Immature natural killer cell (primary cell): ENCODE measurements around the gene ST13. TPM values are rescaled to one million over a fixed set of nuclear protein-coding genes. Genes with fewer than 3 reads are reported as not detected.
A peak's percentile ranks its signal among the peaks of the same experiment; 100 is the strongest.

Source experiments
- DNase-seq, 3 donors: peaks; one replicate each; pipeline ENCODE4 v3.0.0; 2022; ENCODE audit warnings: mixed read lengths in 1 of 3
- H3K27ac Mint-ChIP-seq, 6 donors: one replicate each; pipeline ENCODE4 v1.8.0; 2020; ENCODE audit warnings: mixed read lengths in 6 of 6, mild to moderate bottlenecking in 5 of 6, inconsistent platforms in 4 of 6, moderate library complexity in 3 of 6
- H3K27me3 Mint-ChIP-seq, 3 donors: one replicate each; pipeline ENCODE4 v1.8.0; 2020 to 2021; ENCODE audit warnings: low read depth in 3 of 3, mild to moderate bottlenecking in 3 of 3, mixed read lengths in 3 of 3, moderate library complexity in 3 of 3, inconsistent platforms in 1 of 3
- H3K36me3 Mint-ChIP-seq, 3 donors: one replicate each; pipeline ENCODE4 v1.8.0; 2020; ENCODE audit warnings: mixed read lengths in 3 of 3, inconsistent platforms in 2 of 3, mild to moderate bottlenecking in 2 of 3
- H3K4me1 Mint-ChIP-seq, 2 donors: one replicate each; pipeline ENCODE4 v1.8.0; 2020; ENCODE audit warnings: inconsistent platforms in 2 of 2, mild to moderate bottlenecking in 2 of 2, mixed read lengths in 2 of 2, moderate library complexity in 1 of 2
- H3K4me3 Mint-ChIP-seq, 5 donors: one replicate each; pipeline ENCODE4 v1.8.0; 2020; ENCODE audit warnings: mild to moderate bottlenecking in 5 of 5, mixed read lengths in 5 of 5, inconsistent platforms in 3 of 5, moderate library complexity in 3 of 5
- H3K9me3 Mint-ChIP-seq, 6 donors: one replicate each; pipeline ENCODE4 v1.8.0; 2020; ENCODE audit warnings: mild to moderate bottlenecking in 6 of 6, mixed read lengths in 6 of 6, inconsistent platforms in 4 of 6, moderate library complexity in 3 of 6
- polyA plus RNA-seq, 3 donors: library from polyadenylated mRNA; unstranded; fragments of 300-500 nt; fragmentation: Illumina TruSeq; gene quantifications; one replicate each; pipeline ENCODE4 v1.2.3, GENCODE V29; 2021

Gene ST13
- polyA plus RNA-seq, 3 donors from 2014 or later, result 111 to 131 (median 111) TPM

DNA sequence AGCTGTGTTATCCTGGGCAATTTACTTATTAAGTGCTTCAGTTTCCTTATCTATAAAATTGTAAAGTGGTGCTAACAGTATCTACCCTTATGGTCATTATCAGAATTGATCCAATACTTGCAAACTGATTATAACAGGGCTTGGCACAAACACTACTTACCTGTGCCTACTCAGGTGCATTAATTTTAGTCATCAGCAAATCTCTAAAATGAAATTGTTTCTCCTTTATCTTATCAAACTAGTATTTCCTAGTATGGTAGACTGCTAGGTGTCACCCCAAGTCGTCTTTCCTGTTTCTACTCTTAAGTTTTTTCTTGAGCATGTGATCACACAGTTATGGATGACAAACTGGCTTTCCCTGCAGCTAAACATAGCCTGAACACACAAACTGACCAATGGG lies 33.0 kb downstream of the ST13 start:
- H3K9me3 Mint-ChIP-seq, result no peaks in the 10 kb centered on the region
- H3K36me3 Mint-ChIP-seq, result peaks cover 6 to 11% (median 7%) of the 10 kb centered on the region in 3 donors
- peaks cover 12 to 14% of the 10 kb centered on the region in 2 donors for H3K4me1 Mint-ChIP-seq
- no peak for DNase-seq
- H3K27ac Mint-ChIP-seq, result no peak overlapping the region
- H3K4me3 Mint-ChIP-seq, result no peak overlapping the region
- H3K27me3 Mint-ChIP-seq, result peaks cover 0 to 6% (median 0%) of the 10 kb centered on the region in 3 donors

DNA sequence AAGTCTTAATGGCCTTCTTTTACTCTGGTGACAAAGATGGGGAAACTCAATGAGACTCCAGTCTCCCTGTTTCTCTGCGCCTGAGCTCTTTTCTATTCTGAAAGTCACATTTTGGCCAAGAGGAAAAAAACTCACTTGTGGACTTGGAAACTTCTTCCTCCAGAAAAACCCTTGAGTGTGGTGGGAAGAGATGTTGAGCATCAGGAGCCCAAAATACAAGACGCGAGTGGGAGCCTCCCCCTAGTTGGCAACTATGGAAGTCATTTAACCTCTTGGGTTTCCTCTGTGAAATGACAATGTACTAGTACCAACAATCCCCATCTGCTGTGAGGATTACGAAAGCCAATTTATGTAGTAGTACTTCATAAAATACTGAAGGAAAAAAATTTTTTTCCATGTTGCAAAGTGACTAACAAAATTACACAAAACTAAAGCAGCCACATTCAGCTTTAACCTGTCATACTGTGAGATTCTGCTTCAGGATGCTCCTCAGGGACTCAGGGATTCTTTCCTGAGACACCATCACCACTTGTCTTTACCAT lies 36.8 kb downstream of the ST13 start:
- Mint-ChIP-seq H3K36me3 (no peaks in the 10 kb centered on the region), H3K4me1 (peaks cover 27 to 38% of the 10 kb centered on the region in 2 donors), H3K9me3 (no peaks in the 10 kb centered on the region), H3K27ac (peak overlapping the region; percentile 77 to 99 (median 86)), H3K4me3 (peak overlapping the region; percentile 80 to 98 (median 96)), H3K27me3 (peaks cover 0 to 6% (median 0%) of the 10 kb centered on the region in 3 donors)
- no peak for DNase-seq

DNA sequence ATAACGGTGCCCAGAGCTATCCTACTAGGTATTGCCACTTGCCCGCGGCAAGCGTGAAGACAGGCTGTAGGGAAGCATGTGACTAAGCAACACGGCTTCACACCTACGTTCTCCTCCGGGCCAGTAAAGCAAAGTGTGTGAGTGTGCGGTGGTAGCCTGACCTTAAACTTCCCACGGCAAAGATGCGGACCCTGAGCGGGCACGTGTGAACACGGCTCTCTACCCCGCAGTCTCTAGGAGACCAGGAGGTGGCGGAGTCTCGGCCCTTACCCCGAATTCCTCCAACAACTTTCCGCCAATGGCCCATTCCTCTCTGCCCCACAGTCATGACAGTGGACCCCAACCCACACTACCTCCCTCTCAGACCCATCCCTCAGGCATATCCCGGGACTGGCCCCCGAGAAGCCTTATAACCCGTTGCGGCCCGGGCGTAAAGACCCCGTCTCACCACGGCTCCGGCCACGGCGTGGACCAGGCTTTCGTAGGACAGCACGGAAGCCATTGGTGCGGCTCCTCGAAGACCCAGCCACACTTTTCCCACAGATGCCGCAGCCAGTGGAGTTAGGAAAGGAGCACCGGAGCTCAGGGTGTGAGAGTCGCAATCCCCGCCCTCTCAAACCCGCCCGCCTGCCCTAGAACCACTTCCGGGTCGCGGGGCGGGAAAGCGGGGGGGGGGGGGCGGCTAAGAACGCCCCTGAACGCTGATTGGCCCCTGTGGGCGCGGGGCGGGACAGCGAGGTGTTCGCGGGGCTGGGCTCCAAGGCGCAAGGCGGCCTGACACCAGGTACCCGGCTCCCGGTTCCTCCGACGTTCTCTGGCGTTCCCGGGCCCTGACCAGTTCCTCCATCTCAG lies 37.5 kb downstream of the ST13 start, which contains the start of gene SLC25A17:
Gene SLC25A17, minus strand, starts transcription at position 600 of the 852 bp plus-strand sequence. Its CDS starts 98 bp downstream, at position 502.
- H3K4me3 Mint-ChIP-seq, result peak within 1 kb of the TSS; percentile 80 to 98 (median 96)
- peaks cover 27 to 44% of the 10 kb centered on the region in 2 donors for H3K4me1 Mint-ChIP-seq
- peaks cover 0 to 4% (median 0%) of the 10 kb centered on the region in 3 donors for H3K36me3 Mint-ChIP-seq
- no peaks in the 10 kb centered on the region for H3K9me3 Mint-ChIP-seq
- H3K27me3 Mint-ChIP-seq, result peaks cover 0 to 6% (median 0%) of the 10 kb centered on the region in 3 donors
- H3K27ac Mint-ChIP-seq, result peak within 1 kb of the TSS; percentile 90 to 99 (median 93)
- peak; percentile 80 to 85 (median 83) for DNase-seq

DNA sequence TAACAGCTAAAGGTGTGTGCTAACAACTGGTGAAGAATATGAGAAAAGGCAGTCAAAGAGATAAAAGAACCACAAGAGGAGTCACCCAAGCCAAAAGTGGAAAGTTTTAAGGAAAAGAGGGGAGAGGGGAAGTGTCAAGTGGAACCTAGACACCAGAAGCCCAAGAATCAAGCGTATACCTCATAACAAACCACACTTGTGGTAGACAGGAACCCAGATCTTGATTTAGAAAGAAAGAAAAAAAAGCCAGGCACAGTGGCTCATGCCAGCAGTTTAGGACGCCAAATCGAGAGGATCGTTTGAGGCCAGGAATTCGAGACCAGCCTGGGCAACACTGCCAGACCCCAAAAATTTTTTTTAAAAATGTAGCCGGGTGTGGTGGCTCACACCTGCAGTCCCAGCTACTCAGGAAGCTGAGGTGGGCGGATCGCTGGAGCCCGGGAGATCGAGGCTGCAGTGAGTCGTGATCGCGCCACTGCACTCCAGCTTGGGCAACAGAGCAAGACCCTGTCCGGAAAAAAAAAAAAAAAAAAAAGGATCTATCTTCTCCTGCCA lies 38.2 kb downstream of the ST13 start:
- Mint-ChIP-seq H3K4me1 (peaks cover 27 to 47% of the 10 kb centered on the region in 2 donors), H3K27ac (peak overlapping the region; percentile 90 to 99 (median 93)), H3K4me3 (peak overlapping the region; percentile 80 to 98 (median 96)), H3K27me3 (peaks cover 0 to 6% (median 0%) of the 10 kb centered on the region in 3 donors), H3K9me3 (no peaks in the 10 kb centered on the region), H3K36me3 (peaks cover 0 to 4% (median 0%) of the 10 kb centered on the region in 3 donors)
- DNase-seq, result peak in 2 of 3 donors; percentile 26 to 30

DNA sequence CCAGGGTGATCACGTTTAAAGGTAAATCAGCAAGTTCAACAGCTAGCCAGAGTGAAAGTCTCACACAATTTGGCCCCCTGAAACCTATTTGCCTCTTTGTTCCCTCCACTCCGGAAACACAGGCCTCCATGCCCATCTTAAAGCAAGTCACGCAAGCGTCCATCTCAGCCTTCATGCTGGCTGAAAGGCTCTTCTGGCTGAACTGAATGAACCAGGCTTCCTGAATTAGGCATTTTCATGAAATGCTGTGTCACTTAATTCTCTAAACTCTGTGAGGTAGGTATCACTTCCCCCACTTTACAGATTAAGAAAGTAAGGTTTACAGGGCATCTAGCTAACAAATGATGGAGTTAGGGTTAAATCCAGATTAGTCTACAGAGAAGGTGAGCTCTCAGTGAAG lies 38.7 kb downstream of the ST13 start:
- Mint-ChIP-seq H3K9me3 (no peaks in the 10 kb centered on the region), H3K4me3 (peak overlapping the region; percentile 80 to 98 (median 96)), H3K27me3 (peaks cover 0 to 6% (median 0%) of the 10 kb centered on the region in 3 donors), H3K4me1 (peaks cover 27 to 47% of the 10 kb centered on the region in 2 donors), H3K36me3 (peaks cover 0 to 4% (median 0%) of the 10 kb centered on the region in 3 donors), H3K27ac (peak overlapping the region; percentile 71 to 99 (median 92))
- DNase-seq, result no peak

DNA sequence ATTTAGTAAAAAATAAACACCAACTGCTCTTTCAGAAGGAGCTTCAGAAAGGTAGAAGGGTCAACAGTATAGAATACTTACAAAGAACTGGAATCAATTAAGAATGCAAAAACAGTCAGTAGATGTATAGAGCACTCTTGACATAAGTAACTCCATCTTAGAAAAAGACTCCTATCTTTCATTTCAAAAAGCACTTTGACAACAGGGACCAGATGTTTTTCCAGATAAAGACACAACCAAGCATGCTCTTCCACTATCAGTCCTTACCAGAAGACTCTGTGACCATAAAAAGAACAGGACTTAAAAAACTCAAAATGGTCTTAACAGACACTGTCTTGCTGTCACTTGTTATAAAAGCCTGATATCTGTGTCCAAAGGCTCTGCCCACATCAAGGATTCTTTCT lies 42.5 kb downstream of the ST13 start:
- peaks cover 23 to 45% of the 10 kb centered on the region in 2 donors for H3K4me1 Mint-ChIP-seq
- no peak for DNase-seq
- H3K36me3 Mint-ChIP-seq, result peaks cover 0 to 8% (median 0%) of the 10 kb centered on the region in 3 donors
- H3K4me3 Mint-ChIP-seq, result no peak overlapping the region
- no peaks in the 10 kb centered on the region for H3K9me3 Mint-ChIP-seq
- peaks cover 0 to 3% (median 0%) of the 10 kb centered on the region in 3 donors for H3K27me3 Mint-ChIP-seq
- H3K27ac Mint-ChIP-seq, result peak overlapping the region in 1 of 6 donors; percentile 0

DNA sequence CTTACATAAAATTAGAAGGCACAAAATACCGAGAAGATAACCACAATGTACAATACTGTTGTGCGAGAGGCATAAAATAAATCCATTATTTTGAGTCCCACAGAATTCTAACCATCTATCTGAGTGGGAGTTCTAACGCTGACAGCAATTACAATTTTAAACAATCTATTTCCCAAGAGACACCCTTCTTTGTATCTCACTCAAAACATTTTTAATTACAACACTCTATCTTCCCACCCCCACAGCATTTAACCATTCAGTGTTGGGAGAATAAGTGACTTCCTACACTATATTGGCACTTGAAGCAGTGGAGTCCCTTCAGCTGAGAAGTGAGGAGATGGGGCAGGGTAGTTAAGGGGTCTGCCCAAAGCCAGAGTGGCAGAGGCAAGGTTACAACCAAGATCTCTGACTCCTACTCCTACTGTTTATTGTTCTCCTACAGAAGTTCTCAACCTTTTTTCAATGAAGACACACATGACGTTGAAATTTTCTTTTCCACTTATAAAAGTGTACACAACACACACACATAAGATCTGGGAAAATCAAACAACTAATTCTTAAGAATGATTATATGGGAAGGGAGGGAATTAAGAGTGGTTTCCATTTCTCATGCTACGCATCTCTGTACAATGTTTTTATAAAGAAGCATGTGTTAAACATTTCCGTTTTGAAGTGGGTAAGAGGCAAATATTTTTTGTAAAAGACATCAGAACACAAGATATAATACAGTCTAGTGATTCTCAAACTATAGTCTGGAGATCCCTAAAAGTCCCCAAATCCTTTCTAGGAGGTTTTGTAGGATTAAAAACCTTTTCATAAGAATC lies 48.2 kb downstream of the ST13 start:
- Mint-ChIP-seq H3K36me3 (peaks cover 0 to 3% (median 0%) of the 10 kb centered on the region in 3 donors), H3K9me3 (no peaks in the 10 kb centered on the region), H3K4me3 (no peak overlapping the region), H3K27ac (peak overlapping the region in 2 of 6 donors; percentile 1 to 8), H3K4me1 (peaks cover 4 to 20% of the 10 kb centered on the region in 2 donors), H3K27me3 (no peaks in the 10 kb centered on the region)
- no peak for DNase-seq

DNA sequence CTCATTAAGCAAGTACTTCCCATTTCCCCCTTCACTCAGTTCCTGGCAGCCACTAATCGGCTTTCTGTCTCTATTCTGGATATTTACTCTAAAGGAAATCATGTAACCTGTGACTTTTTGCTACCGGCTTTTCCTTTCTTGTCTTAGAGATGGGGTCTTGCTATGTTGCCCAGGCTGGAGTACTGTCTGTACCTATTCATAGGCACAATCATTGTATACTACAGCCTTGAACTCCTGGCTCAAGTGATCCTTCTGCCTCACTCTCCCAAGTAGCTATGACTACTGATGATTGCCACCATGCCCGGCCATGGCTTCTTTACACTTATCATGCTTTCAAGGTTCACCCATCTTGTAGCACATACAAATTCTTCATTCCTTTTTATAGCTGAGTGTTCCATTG lies 49.7 kb downstream of the ST13 start:
- no peaks in the 10 kb centered on the region for H3K36me3 Mint-ChIP-seq

DNA sequence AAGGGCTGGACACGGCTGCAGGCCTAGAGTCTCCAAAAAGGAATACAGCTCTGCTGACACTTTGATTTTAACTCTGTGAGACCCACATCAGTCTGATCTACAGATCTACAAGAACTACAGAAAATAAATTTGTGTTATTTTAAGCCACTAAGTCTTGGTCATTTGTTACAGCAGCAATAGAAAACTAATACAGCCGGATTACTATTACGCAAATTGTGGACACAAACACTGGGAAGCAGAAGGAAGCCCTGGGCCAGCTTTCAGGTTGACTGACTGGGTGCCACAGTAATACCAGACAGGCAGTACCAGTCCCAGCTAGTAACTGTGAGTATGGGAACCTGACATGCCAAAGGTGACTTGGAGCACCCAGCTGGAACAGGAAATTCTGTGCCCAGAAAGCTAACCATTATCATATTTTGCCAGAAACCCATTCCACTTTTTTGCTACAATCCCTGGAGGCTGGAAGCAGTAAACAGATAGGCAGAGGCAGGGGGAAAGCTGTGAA lies 50.7 kb downstream of the ST13 start:
- H3K27ac Mint-ChIP-seq, result peak overlapping the region in 1 of 6 donors; percentile 29
- no peak overlapping the region for H3K4me3 Mint-ChIP-seq
- no peaks in the 10 kb centered on the region for H3K9me3 Mint-ChIP-seq
- peaks cover 2 to 13% of the 10 kb centered on the region in 2 donors for H3K4me1 Mint-ChIP-seq
- H3K27me3 Mint-ChIP-seq, result no peaks in the 10 kb centered on the region
- no peaks in the 10 kb centered on the region for H3K36me3 Mint-ChIP-seq
- no peak for DNase-seq

More for the DNA sequence above, 49.7 kb downstream of the ST13 start:
- no peaks in the 10 kb centered on the region for H3K27me3 Mint-ChIP-seq
- no peak for DNase-seq
- no peaks in the 10 kb centered on the region for H3K9me3 Mint-ChIP-seq
- H3K4me1 Mint-ChIP-seq, result peaks cover 2 to 13% of the 10 kb centered on the region in 2 donors
- H3K27ac Mint-ChIP-seq, result no peak overlapping the region
- no peak overlapping the region for H3K4me3 Mint-ChIP-seq

DNA sequence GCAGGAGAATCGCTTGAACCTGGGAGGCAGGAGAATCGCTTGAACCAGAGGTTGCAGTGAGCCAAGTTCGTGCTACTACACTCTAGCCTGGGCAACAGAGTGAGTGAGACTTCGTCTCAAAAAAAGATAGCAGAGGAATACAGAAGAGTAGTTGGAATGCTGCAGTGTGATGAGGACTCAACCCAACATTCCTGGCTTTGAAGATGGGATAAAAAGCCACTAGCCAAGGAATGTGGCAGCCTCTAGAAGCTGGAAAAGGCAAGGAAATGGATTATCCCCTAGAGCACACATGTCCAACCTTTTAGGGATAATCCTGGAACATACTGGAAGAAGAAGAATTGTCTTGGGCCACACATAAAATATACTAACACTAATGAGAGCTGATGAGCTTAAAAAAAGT lies 51.2 kb downstream of the ST13 start:
- no peak overlapping the region for H3K27ac Mint-ChIP-seq
- no peaks in the 10 kb centered on the region for H3K36me3 Mint-ChIP-seq
- no peaks in the 10 kb centered on the region for H3K27me3 Mint-ChIP-seq
- peaks cover 2 to 13% of the 10 kb centered on the region in 2 donors for H3K4me1 Mint-ChIP-seq
- no peak overlapping the region for H3K4me3 Mint-ChIP-seq
- no peaks in the 10 kb centered on the region for H3K9me3 Mint-ChIP-seq
- no peak for DNase-seq

DNA sequence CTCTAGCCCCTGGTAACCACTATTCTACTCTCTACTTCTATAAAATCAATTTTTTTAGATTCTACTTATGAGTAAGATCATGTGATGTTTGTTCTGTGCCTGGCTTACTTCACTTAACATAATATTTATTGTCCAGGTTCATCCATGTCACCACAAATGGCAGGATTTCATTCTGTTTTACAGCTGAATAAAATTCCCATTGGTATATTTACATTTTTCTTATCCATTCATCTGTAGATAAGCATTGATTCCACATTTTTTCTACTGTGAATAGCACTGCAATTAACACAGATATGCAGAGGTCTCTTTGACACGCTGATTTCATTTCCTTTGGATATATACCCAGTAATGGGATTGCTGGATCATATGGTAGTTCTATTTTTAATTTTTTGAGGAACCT lies 53.1 kb downstream of the ST13 start:
- DNase-seq, result no peak
- Mint-ChIP-seq H3K27me3 (no peaks in the 10 kb centered on the region), H3K4me3 (no peak overlapping the region), H3K27ac (peak overlapping the region in 2 of 6 donors; percentile 25 to 48), H3K36me3 (peaks cover 0 to under 1% (median 0%) of the 10 kb centered on the region in 3 donors), H3K9me3 (no peaks in the 10 kb centered on the region), H3K4me1 (peaks cover 0 to 7% of the 10 kb centered on the region in 2 donors)

DNA sequence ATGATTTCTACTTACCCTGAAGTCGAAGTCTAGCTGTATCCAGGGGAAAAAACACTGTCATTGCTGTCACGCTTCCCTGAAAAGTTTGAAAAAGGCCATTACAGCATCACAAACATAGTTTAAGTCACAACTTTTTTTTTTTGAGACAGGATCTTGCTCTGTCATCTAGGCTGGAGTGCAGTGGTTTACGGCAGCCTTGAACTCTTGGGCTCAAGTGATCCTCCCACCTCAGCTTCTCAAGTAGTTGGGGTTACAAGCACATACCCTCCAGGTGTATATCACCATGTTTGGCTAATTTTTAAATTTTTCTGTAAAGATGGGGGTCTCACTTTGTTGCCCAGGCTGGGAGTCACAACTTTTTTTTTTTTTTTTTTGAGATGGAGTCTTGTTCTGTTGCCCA lies 57.4 kb downstream of the ST13 start:
- no peak overlapping the region for H3K27ac Mint-ChIP-seq

DNA sequence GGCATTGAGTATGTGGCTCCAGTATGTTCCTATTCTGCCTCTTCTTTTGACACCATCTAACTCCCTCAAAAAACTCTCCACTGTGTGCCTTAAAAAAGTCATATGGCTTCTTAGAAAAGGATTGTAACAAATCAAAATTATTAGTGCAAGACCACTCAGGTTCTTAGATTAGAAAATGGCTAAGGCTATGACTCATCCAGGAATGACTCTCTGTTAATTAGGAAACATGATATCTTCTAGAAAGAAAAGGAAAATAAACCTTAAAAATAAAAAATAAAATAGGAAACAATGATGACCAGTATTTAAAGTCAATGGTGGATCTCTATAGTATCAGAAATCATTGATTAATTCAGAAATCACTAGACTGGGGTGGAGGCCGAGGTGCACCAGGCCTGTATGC lies 59.0 kb downstream of the ST13 start:
- no peaks in the 10 kb centered on the region for H3K9me3 Mint-ChIP-seq
- no peak overlapping the region for H3K4me3 Mint-ChIP-seq
- H3K27ac Mint-ChIP-seq, result no peak overlapping the region
- DNase-seq, result no peak
- H3K4me1 Mint-ChIP-seq, result no peaks in the 10 kb centered on the region
- H3K36me3 Mint-ChIP-seq, result peaks cover 0 to 12% (median 8%) of the 10 kb centered on the region in 3 donors
- no peaks in the 10 kb centered on the region for H3K27me3 Mint-ChIP-seq

More for the DNA sequence above, 57.4 kb downstream of the ST13 start:
- Mint-ChIP-seq H3K36me3 (peaks cover 0 to 3% (median 0%) of the 10 kb centered on the region in 3 donors), H3K4me1 (no peaks in the 10 kb centered on the region), H3K9me3 (no peaks in the 10 kb centered on the region), H3K27me3 (no peaks in the 10 kb centered on the region), H3K4me3 (no peak overlapping the region)
- DNase-seq, result no peak
